ENCODE results near the gene WDR11.

- TF ChIP-seq CTCF (IDR thresholded peaks at IDR 0.05) (peak in 2 of 4 experiments; percentile 6 to 18), POLR2A (IDR thresholded peaks at IDR 0.05) (no peak), POLR2AphosphoS5 (IDR thresholded peaks at IDR 0.05) (peak; percentile 93)
Observed at GRCh38 chr10:120945801-120946302, 94.7 kb downstream of the WDR11 start.

Data from prostate gland (tissue), 2 donors.